GM12892 (cell line): Measurements from ENCODE around the gene NAGK.
A peak's percentile ranks its signal among the peaks of the same experiment; 100 is the strongest.

Experiments used
- POLR2A ChIP-seq: IDR thresholded peaks from 2 replicates; pipeline ENCODE4 v1.6.1; 2011; ENCODE audit warnings: low read depth, low read length, control low read depth
- POLR2AphosphoS5 ChIP-seq: IDR thresholded peaks from 2 replicates; pipeline ENCODE4 v1.6.1; 2011; ENCODE audit warnings: low read depth, low read length, control low read depth
- TAF1 ChIP-seq: IDR thresholded peaks from 2 replicates; pipeline ENCODE4 v1.6.1; 2011; ENCODE audit warnings: low read depth, mild to moderate bottlenecking, control low read depth, low read length, borderline replicate concordance

GRCh38 chr2:71068218-71069035 is at the start of gene NAGK:
- TF ChIP-seq TAF1 (no peak; the same call in 1 of the 2 replicates), POLR2A (peak; percentile 98), POLR2AphosphoS5 (peak; percentile 95)
